ENCODE data around the gene PRKCE. TPM values are rescaled to one million over a fixed set of nuclear protein-coding genes. Genes with fewer than 3 reads are reported as not detected.

The PRKCE gene
- total and polyA plus RNA-seq, 2 experiments from 2014 or later = 0.94 to 1.2 TPM

DNA sequence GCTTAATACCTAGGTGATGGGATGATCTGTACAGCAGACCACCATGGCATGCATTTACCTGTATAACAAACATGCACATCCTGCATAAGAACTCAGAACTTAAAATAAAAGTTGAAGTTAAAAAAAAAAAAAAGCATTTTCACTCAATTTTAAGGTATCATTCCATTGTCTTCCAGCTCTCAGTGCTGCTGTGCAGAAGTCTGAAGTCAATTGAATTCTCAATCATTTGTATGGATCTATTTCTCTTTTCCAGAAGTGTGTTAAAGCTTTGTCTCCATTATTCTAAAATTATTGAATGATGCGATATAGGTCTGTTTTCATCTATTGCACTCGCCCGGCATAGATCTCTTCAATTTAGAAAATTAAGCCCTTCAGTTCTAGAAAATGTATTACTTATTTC, 443.2 kb downstream of the PRKCE start:
- Histone ChIP-seq H3K4me1 (ENCODE audit: insufficient read depth) (no peaks in the 10 kb centered on the region), H3K27me3 (ENCODE audit: insufficient read depth) (no peaks in the 10 kb centered on the region), H4K20me1 (replicated peaks; ENCODE audit: insufficient read depth) (no peaks in the 10 kb centered on the region), H3K4me3 (no peak overlapping the region), H3K4me2 (no peak overlapping the region), H3K9me2 (ENCODE audit: insufficient read depth) (no peaks in the 10 kb centered on the region), H3K27ac (ENCODE audit: low read depth) (no peak overlapping the region), H3K79me2 (replicated peaks; ENCODE audit: insufficient read depth) (no peaks in the 10 kb centered on the region), H2AFZ (no peak overlapping the region), H3K36me3 (ENCODE audit: insufficient read depth) (no peaks in the 10 kb centered on the region), H3F3A (replicated peaks; ENCODE audit: low read depth) (no peaks in the 10 kb centered on the region)
- ATAC-seq (no peak), DNase-seq (ENCODE audit: low spot score) (no peak)
- TF ChIP-seq EZH2phosphoT487 (IDR thresholded peaks at IDR 0.05; ENCODE audit: unreplicated experiment) (no peak), CREB1 (CRISPR knock-in tag; IDR thresholded peaks at IDR 0.05; ENCODE audit: low read depth) (no peak), NANOG (IDR thresholded peaks at IDR 0.05; ENCODE audit: borderline replicate concordance) (no peak), JUNB (IDR thresholded peaks at IDR 0.05; ENCODE audit: unreplicated experiment) (no peak), POLR2AphosphoS5 (IDR thresholded peaks at IDR 0.05; ENCODE audit: low read depth) (no peak), EZH2 (IDR thresholded peaks at IDR 0.05; ENCODE audit: low read depth, unreplicated experiment) (no peak)
- TF ChIP-seq, protein P1, sequence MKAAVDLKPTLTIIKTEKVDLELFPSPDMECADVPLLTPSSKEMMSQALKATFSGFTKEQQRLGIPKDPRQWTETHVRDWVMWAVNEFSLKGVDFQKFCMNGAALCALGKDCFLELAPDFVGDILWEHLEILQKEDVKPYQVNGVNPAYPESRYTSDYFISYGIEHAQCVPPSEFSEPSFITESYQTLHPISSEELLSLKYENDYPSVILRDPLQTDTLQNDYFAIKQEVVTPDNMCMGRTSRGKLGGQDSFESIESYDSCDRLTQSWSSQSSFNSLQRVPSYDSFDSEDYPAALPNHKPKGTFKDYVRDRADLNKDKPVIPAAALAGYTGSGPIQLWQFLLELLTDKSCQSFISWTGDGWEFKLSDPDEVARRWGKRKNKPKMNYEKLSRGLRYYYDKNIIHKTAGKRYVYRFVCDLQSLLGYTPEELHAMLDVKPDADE (IDR thresholded peaks at IDR 0.05) = no peak
- H3K27ac Mint-ChIP-seq = no peak overlapping the region
- H3K4me1 Mint-ChIP-seq = peaks cover 3% of the 10 kb centered on the region; the same call in 2 of the 3 replicates
- H3K9me3 Mint-ChIP-seq = 0 out of 3 replicates have a peak, but pooled peaks cover 2% of the 10 kb centered on the region
- H3K27me3 Mint-ChIP-seq (ENCODE audit: insufficient read depth, low read depth, poor library complexity) = no peaks in the 10 kb centered on the region
- no peaks in the 10 kb centered on the region; the same call in 2 of the 3 replicates for H3K36me3 Mint-ChIP-seq (ENCODE audit: low read depth)
- H3K4me3 Mint-ChIP-seq = no peak overlapping the region

DNA sequence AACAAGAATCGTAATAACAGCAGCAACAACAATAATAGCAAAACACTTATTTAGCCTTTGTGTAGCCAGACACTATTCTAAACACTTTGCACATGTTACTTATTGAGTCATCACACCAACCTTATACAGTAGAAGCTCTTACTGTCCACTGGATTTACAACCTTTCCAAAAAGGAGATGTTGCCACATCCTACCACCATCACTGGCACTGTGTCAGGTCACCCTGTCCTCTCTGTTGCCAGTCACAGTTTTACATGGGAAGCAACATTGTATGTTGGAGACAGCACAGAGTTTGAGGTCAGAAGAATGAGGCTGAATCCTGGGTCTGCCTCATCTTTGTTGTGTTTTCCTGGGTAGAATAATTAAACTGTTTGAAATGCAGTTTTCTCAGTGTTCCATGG, 444.4 kb downstream of the PRKCE start:
- no peak overlapping the region for H3K27ac Mint-ChIP-seq
- no peaks in the 10 kb centered on the region for H3F3A ChIP-seq (replicated peaks; ENCODE audit: low read depth)

More for the DNA sequence above, 444.4 kb downstream of the PRKCE start:
- no peak for DNase-seq (ENCODE audit: low spot score)
- H3K27me3 ChIP-seq (ENCODE audit: insufficient read depth) = no peaks in the 10 kb centered on the region
- H3K36me3 ChIP-seq (ENCODE audit: insufficient read depth) = no peaks in the 10 kb centered on the region
- no peaks in the 10 kb centered on the region for H4K20me1 ChIP-seq (replicated peaks; ENCODE audit: insufficient read depth)
- H3K4me3 Mint-ChIP-seq = no peak overlapping the region
- no peaks in the 10 kb centered on the region; the same call in 2 of the 3 replicates for H3K36me3 Mint-ChIP-seq (ENCODE audit: low read depth)
- no peaks in the 10 kb centered on the region for H3K27me3 Mint-ChIP-seq (ENCODE audit: insufficient read depth, low read depth, poor library complexity)
- no peaks in the 10 kb centered on the region for H3K79me2 ChIP-seq (replicated peaks; ENCODE audit: insufficient read depth)
- 0 out of 3 replicates have a peak, but pooled peaks cover 2% of the 10 kb centered on the region for H3K9me3 Mint-ChIP-seq
- TF ChIP-seq NANOG (IDR thresholded peaks at IDR 0.05; ENCODE audit: borderline replicate concordance) = no peak
- no peak for TF ChIP-seq CREB1 (CRISPR knock-in tag; IDR thresholded peaks at IDR 0.05; ENCODE audit: low read depth)
- no peak for TF ChIP-seq ZNF114 (CRISPR knock-in tag; IDR thresholded peaks at IDR 0.05)
- TF ChIP-seq POLR2AphosphoS5 (IDR thresholded peaks at IDR 0.05; ENCODE audit: low read depth) = no peak
- no peak for TF ChIP-seq JUNB (IDR thresholded peaks at IDR 0.05; ENCODE audit: unreplicated experiment)
- TF ChIP-seq, protein P2, sequence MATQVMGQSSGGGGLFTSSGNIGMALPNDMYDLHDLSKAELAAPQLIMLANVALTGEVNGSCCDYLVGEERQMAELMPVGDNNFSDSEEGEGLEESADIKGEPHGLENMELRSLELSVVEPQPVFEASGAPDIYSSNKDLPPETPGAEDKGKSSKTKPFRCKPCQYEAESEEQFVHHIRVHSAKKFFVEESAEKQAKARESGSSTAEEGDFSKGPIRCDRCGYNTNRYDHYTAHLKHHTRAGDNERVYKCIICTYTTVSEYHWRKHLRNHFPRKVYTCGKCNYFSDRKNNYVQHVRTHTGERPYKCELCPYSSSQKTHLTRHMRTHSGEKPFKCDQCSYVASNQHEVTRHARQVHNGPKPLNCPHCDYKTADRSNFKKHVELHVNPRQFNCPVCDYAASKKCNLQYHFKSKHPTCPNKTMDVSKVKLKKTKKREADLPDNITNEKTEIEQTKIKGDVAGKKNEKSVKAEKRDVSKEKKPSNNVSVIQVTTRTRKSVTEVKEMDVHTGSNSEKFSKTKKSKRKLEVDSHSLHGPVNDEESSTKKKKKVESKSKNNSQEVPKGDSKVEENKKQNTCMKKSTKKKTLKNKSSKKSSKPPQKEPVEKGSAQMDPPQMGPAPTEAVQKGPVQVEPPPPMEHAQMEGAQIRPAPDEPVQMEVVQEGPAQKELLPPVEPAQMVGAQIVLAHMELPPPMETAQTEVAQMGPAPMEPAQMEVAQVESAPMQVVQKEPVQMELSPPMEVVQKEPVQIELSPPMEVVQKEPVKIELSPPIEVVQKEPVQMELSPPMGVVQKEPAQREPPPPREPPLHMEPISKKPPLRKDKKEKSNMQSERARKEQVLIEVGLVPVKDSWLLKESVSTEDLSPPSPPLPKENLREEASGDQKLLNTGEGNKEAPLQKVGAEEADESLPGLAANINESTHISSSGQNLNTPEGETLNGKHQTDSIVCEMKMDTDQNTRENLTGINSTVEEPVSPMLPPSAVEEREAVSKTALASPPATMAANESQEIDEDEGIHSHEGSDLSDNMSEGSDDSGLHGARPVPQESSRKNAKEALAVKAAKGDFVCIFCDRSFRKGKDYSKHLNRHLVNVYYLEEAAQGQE (IDR thresholded peaks at IDR 0.05; ENCODE audit: unreplicated experiment) = no peak
- H3K9me2 ChIP-seq (ENCODE audit: insufficient read depth) = no peaks in the 10 kb centered on the region
- H3K4me1 Mint-ChIP-seq = no peaks in the 10 kb centered on the region; the same call in 1 of the 3 replicates
- no peaks in the 10 kb centered on the region for H3K4me1 ChIP-seq (ENCODE audit: insufficient read depth)
- no peak overlapping the region for H3K4me2 ChIP-seq
- H2AFZ ChIP-seq = no peak overlapping the region
- ATAC-seq = no peak
- no peak overlapping the region for H3K4me3 ChIP-seq
- no peak overlapping the region for H3K27ac ChIP-seq (ENCODE audit: low read depth)
